ENCODE measurements around the gene GOLPH3. TPM values are rescaled to one million over a fixed set of nuclear protein-coding genes. Genes with fewer than 3 reads are reported as not detected.

The GOLPH3 gene
- total and polyA plus RNA-seq, 11 donors = 20.3 to 73.4 (median 44.0) TPM

- peaks cover 9 to 81% (median 65%) of the 10 kb centered on the region in 12 donors for H3K4me1 ChIP-seq
- DNase-seq (no peak), ATAC-seq (no peak)
- peaks cover 0 to 4% (median 0%) of the 10 kb centered on the region in 9 donors for H3K36me3 ChIP-seq
- no peaks in the 10 kb centered on the region for H3K27me3 ChIP-seq
- intact Hi-C loops (cut with DNase I) = no loop called here
- H3K27ac ChIP-seq = no peak overlapping the region
- TF ChIP-seq CTCF (IDR thresholded peaks at IDR 0.05) (no peak), POLR2A (IDR thresholded peaks at IDR 0.05) (no peak)
- WGBS, 4 donors = 82 to 90% (median 90%) methylated on average over 9 of the region's 9 CpGs
- H3K9me3 ChIP-seq = no peaks in the 10 kb centered on the region
- no peak overlapping the region for H3K4me3 ChIP-seq
Measured at GRCh38 chr5:32156635-32157034, 17.5 kb downstream of the GOLPH3 start.

- Histone ChIP-seq H3K4me3 (no peak overlapping the region), H3K36me3 (peaks cover 0 to 4% (median 0%) of the 10 kb centered on the region in 9 donors), H3K27me3 (no peaks in the 10 kb centered on the region), H3K27ac (no peak overlapping the region), H3K9me3 (no peaks in the 10 kb centered on the region), H3K4me1 (peaks cover 14 to 92% (median 76%) of the 10 kb centered on the region in 12 donors)
- DNase-seq (no peak), ATAC-seq (no peak)
- 88 to 93% (median 90%) methylated on average over 2 of the region's 2 CpGs for WGBS, 4 donors
- intact Hi-C loops (cut with DNase I) = no loop called here
- no peak for TF ChIP-seq POLR2A (IDR thresholded peaks at IDR 0.05)
- TF ChIP-seq CTCF (IDR thresholded peaks at IDR 0.05) = no peak
Measured at GRCh38 chr5:32155211-32155610, 18.9 kb downstream of the GOLPH3 start.

DNA sequence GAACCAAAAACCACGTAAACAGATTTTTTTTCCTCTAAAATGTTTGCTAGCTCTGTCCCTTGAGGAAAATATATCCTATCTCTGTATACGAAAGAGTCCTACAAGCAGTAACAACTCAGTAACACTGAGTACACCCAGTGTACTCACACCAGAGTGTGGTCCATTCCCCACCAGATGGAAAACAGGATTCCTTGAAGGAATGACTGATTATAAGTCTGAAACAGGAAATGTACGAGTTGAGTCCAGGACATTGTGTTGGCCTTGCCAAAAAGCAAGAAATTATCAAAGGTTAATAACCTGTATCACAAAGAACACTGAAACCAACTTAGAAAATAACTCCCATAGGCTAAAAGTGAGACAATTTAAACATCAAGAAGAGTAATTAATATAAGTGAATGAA lies 20.4 kb downstream of the GOLPH3 start:
- 31 to 45% (median 37%) methylated on average over 3 of the region's 3 CpGs for WGBS, 4 donors
- intact Hi-C loops (cut with DNase I) = no loop called here
- TF ChIP-seq POLR2A (IDR thresholded peaks at IDR 0.05) (no peak), CTCF (IDR thresholded peaks at IDR 0.05) (no peak)
- Histone ChIP-seq H3K27ac (peak overlapping the region in 5 of 12 donors; percentile 3 to 26 (median 12)), H3K27me3 (no peaks in the 10 kb centered on the region), H3K4me1 (peaks cover 14 to 89% (median 76%) of the 10 kb centered on the region in 12 donors), H3K4me3 (no peak overlapping the region), H3K9me3 (no peaks in the 10 kb centered on the region), H3K36me3 (peaks cover 0 to 4% (median 0%) of the 10 kb centered on the region in 9 donors)
- ATAC-seq (peak; percentile 35 to 56 (median 44)), DNase-seq (no peak)

- Histone ChIP-seq H3K27me3 (no peaks in the 10 kb centered on the region), H3K27ac (peak overlapping the region in 4 of 12 donors; percentile 0 to 38 (median 24)), H3K9me3 (no peaks in the 10 kb centered on the region), H3K4me1 (peaks cover 13 to 88% (median 77%) of the 10 kb centered on the region in 12 donors), H3K36me3 (peaks cover 0 to 4% (median 0%) of the 10 kb centered on the region in 9 donors), H3K4me3 (no peak overlapping the region)
- DNase-seq (no peak), ATAC-seq (peak in 3 of 4 donors; percentile 48 to 75 (median 63))
- intact Hi-C loops (cut with DNase I) = no loop called here
- 44 to 62% (median 57%) methylated on average over 6 of the region's 6 CpGs for WGBS, 4 donors
- TF ChIP-seq POLR2A (IDR thresholded peaks at IDR 0.05) (no peak), CTCF (IDR thresholded peaks at IDR 0.05) (no peak)
Measured at GRCh38 chr5:32151198-32151597, 22.9 kb downstream of the GOLPH3 start.
